Measurements from ENCODE around the gene TMEM184A.
A peak's percentile ranks its signal among the peaks of the same experiment; 100 is the strongest.

Gene TMEM184A

DNA sequence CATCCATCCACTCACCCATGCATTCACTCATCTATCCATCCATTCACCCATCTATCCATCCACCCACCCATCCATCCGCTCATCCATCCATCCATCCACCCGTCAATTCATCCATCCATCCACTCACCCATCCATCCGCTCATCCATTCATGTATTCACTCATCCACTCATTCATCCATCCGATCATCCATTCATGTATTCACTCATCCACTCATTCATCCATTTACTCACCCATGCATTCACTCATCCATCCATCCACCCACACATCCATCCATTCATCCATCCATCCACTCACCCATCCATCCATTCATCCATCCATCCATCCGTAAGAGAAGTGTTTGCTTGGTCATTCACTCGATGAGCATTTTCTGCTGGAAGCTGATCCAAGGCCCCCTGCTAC, 22.5 kb upstream of the TMEM184A start:
- H3K27me3 ChIP-seq (ENCODE audit: control insufficient read depth, insufficient read depth, low read length): no peaks in the 10 kb centered on the region; the same call in 1 of the 2 replicates
- peaks cover 2% of the 10 kb centered on the region; the same call in 1 of the 2 replicates for H3K9me3 ChIP-seq (ENCODE audit: control insufficient read depth, insufficient read depth, low read depth, low read length)
- H3K4me1 ChIP-seq (ENCODE audit: control insufficient read depth, insufficient read depth, low read length): peaks cover 25% of the 10 kb centered on the region
- no peak overlapping the region for H3K4me3 ChIP-seq (ENCODE audit: low read depth, low read length)
- no peaks in the 10 kb centered on the region for H3K36me3 ChIP-seq (ENCODE audit: control insufficient read depth, insufficient read depth, low read length)
- H3K9ac ChIP-seq (ENCODE audit: low read length): no peak overlapping the region
- H3K27ac ChIP-seq (ENCODE audit: low read depth, low read length): no peak overlapping the region

DNA sequence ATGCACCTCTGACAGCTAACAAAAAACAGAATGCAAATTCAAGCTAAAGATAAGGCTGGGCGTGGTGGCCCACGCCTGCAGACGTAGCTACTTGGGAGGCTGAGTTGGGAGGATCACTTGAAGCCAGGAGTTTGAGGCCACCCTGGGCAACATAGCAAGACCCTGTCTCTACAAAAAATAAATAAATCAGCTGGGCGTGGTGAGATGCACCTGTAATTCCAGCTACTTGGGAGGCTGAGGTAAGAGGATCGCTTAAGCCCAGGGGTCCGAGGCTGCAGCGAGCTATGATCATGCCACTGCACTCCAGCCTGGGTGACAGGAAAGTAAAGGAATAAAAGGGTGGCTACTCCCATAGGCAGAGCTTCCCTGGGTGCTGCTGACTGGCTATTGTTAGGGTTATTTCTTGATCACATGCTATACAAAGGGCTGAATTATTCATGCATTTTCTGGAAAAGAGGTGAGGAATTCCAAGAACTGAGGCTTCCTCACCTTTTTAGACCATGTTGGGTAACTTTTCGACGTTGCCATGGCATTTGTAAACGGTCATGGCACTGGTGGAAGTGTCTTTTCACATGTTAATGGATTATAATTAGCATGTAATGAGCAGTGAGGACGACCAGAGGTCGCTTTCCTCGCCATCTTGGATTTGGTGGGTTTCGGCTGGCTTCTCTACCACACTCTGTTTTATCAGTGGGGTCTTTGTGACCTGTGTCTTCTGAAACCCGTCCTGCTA, 20.7 kb upstream of the TMEM184A start:
- H3K27ac ChIP-seq (ENCODE audit: low read depth, low read length): peak overlapping the region; percentile 89
- peak overlapping the region; percentile 61 for H3K9ac ChIP-seq (ENCODE audit: low read length)
- peak overlapping the region; percentile 17; the same call in 1 of the 2 replicates for H3K4me3 ChIP-seq (ENCODE audit: low read depth, low read length)
- H3K27me3 ChIP-seq (ENCODE audit: control insufficient read depth, insufficient read depth, low read length): no peaks in the 10 kb centered on the region; the same call in 1 of the 2 replicates
- peaks cover 2% of the 10 kb centered on the region; the same call in 1 of the 2 replicates for H3K9me3 ChIP-seq (ENCODE audit: control insufficient read depth, insufficient read depth, low read depth, low read length)
- H3K4me1 ChIP-seq (ENCODE audit: control insufficient read depth, insufficient read depth, low read length): peaks cover 25% of the 10 kb centered on the region
- H3K36me3 ChIP-seq (ENCODE audit: control insufficient read depth, insufficient read depth, low read length): no peaks in the 10 kb centered on the region

- H3K27me3 ChIP-seq (ENCODE audit: control insufficient read depth, insufficient read depth, low read length): no peaks in the 10 kb centered on the region; the same call in 1 of the 2 replicates
- peaks cover 2% of the 10 kb centered on the region; the same call in 1 of the 2 replicates for H3K9me3 ChIP-seq (ENCODE audit: control insufficient read depth, insufficient read depth, low read depth, low read length)
- peaks cover 25% of the 10 kb centered on the region for H3K4me1 ChIP-seq (ENCODE audit: control insufficient read depth, insufficient read depth, low read length)
- no peaks in the 10 kb centered on the region for H3K36me3 ChIP-seq (ENCODE audit: control insufficient read depth, insufficient read depth, low read length)
- no peak overlapping the region for H3K4me3 ChIP-seq (ENCODE audit: low read depth, low read length)
- H3K9ac ChIP-seq (ENCODE audit: low read length): peak overlapping the region; percentile 61
- H3K27ac ChIP-seq (ENCODE audit: low read depth, low read length): peak overlapping the region; percentile 75
Observed at GRCh38 chr7:1575809-1576208, 19.8 kb upstream of the TMEM184A start.

DNA sequence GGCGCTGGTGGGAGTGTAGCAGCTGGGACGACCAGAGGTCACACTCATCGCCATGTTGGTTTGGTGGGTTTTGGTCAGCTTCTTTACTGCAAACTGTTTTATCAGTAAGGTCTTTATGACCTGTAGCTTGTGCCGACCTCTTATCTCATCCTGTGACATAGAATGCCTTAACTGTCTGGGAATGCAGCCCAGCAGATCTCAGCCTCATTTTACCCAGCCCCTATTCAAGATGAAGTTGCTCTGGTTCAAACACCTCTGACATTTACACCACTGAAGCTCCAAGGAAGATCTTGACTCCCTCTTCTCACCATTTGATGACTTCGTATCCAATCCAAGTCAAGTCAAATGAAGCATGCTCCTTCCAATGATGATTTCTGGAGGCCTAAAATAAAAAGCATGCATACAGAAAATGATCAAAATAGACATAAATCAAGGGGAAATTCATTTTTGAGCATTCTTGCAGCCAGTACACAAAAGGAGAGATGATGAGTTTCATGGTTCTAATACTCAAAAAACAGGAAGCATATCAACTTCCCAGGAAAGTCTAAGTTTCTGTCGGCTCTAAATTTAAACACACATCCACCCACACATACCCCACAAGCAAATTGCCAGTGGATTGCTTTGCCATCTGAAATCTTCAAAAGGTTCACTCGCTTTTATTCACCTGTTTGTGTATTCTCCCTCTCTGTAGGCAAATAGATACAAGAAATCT, 16.3 kb upstream of the TMEM184A start:
- H3K27me3 ChIP-seq (ENCODE audit: control insufficient read depth, insufficient read depth, low read length): no peaks in the 10 kb centered on the region
- no peak overlapping the region for H3K9ac ChIP-seq (ENCODE audit: low read length)
- H3K9me3 ChIP-seq (ENCODE audit: control insufficient read depth, insufficient read depth, low read depth, low read length): no peaks in the 10 kb centered on the region
- H3K4me3 ChIP-seq (ENCODE audit: low read depth, low read length): no peak overlapping the region
- H3K27ac ChIP-seq (ENCODE audit: low read depth, low read length): no peak overlapping the region
- no peaks in the 10 kb centered on the region for H3K36me3 ChIP-seq (ENCODE audit: control insufficient read depth, insufficient read depth, low read length)
- peaks cover 20% of the 10 kb centered on the region for H3K4me1 ChIP-seq (ENCODE audit: control insufficient read depth, insufficient read depth, low read length)

DNA sequence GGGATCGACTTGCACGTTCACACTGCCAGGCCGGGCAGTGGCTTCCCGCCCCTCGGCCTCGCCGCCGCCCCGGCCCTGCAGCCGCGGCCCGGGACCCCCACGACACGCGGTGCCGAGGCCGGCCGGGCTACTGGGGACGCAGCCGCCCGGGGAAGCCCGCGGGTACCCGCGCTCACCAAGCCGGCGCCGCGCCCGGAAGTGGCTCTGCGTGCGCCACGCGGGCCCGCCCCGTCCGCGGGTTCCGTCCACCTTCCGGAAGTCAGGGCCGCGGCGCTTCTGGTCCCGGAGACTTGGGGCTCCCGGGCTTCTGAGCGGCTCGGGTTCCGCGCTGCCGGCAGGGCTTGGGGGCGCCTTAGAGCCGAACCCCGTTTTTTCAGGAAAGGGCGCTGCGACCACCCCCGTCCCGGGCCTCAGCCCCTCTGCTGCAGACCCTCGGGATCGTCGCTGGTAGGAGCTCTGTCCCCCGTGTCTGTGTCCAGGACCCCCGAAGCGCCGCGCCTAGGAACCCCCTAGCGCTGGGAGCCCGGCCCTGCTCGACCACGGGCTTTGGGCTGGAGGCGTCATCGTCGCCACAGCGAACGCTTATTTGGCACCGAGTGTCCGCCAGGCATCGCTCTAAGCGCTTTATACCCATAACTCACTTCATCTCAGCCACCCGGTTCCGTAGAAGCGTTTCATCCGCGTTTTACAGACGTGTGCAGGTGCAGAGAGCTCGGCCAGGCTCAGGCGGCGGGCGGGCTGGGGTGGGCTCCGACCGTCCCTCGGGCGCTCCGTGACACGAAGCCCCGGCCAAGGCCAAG, 14.0 kb upstream of the TMEM184A start, which contains the start of gene PSMG3:
TSS of gene PSMG3 (minus strand) at position 200 of the 800 bp plus-strand sequence. CDS start 693 bp downstream, outside the sequence.
- peak within 1 kb of the TSS; percentile 61; the same call in 1 of the 2 replicates for H3K27ac ChIP-seq (ENCODE audit: low read depth, low read length)
- peak within 1 kb of the TSS; percentile 76 for H3K4me3 ChIP-seq (ENCODE audit: low read depth, low read length)
- H3K9me3 ChIP-seq (ENCODE audit: control insufficient read depth, insufficient read depth, low read depth, low read length): no peaks in the 10 kb centered on the region
- no peaks in the 10 kb centered on the region for H3K36me3 ChIP-seq (ENCODE audit: control insufficient read depth, insufficient read depth, low read length)
- H3K4me1 ChIP-seq (ENCODE audit: control insufficient read depth, insufficient read depth, low read length): peaks cover 20% of the 10 kb centered on the region
- H3K9ac ChIP-seq (ENCODE audit: low read length): peak within 1 kb of the TSS; percentile 87
- no peaks in the 10 kb centered on the region for H3K27me3 ChIP-seq (ENCODE audit: control insufficient read depth, insufficient read depth, low read length)

- Histone ChIP-seq H3K27me3 (ENCODE audit: control insufficient read depth, insufficient read depth, low read length) (no peaks in the 10 kb centered on the region), H3K36me3 (ENCODE audit: control insufficient read depth, insufficient read depth, low read length) (no peaks in the 10 kb centered on the region), H3K9me3 (ENCODE audit: control insufficient read depth, insufficient read depth, low read depth, low read length) (no peaks in the 10 kb centered on the region), H3K4me1 (ENCODE audit: control insufficient read depth, insufficient read depth, low read length) (peaks cover 22% of the 10 kb centered on the region), H3K27ac (ENCODE audit: low read depth, low read length) (no peak overlapping the region), H3K9ac (ENCODE audit: low read length) (peak overlapping the region; percentile 87), H3K4me3 (ENCODE audit: low read depth, low read length) (peak overlapping the region; percentile 76)
Observed at GRCh38 chr7:1569440-1569832, 13.4 kb upstream of the TMEM184A start.

DNA sequence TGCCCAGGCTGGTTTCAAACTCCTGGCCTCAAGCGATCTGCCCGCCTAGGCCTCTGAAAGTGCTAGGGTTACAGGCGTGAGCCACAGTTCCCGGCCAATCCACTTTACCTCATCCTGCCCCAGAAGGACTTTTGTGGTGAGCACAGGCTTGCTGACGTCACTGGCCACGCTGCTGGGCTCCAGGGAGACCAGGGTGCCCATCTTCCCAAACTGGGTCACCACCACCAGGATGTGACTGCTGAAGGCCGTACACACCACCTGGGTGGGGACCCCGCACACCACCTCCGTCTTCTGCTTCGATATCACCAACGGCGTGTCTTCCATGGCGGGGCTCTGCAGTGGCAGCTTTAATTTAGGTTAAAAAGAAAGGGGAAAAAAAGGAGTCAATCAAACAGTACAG, 13.0 kb upstream of the TMEM184A start:
- Histone ChIP-seq H3K27ac (ENCODE audit: low read depth, low read length) (no peak overlapping the region), H3K27me3 (ENCODE audit: control insufficient read depth, insufficient read depth, low read length) (no peaks in the 10 kb centered on the region), H3K9ac (ENCODE audit: low read length) (peak overlapping the region; percentile 87), H3K9me3 (ENCODE audit: control insufficient read depth, insufficient read depth, low read depth, low read length) (no peaks in the 10 kb centered on the region), H3K36me3 (ENCODE audit: control insufficient read depth, insufficient read depth, low read length) (no peaks in the 10 kb centered on the region), H3K4me3 (ENCODE audit: low read depth, low read length) (peak overlapping the region; percentile 76), H3K4me1 (ENCODE audit: control insufficient read depth, insufficient read depth, low read length) (peaks cover 22% of the 10 kb centered on the region)

- Histone ChIP-seq H3K9me3 (ENCODE audit: control insufficient read depth, insufficient read depth, low read depth, low read length) (no peaks in the 10 kb centered on the region), H3K9ac (ENCODE audit: low read length) (peak overlapping the region; percentile 84), H3K36me3 (ENCODE audit: control insufficient read depth, insufficient read depth, low read length) (no peaks in the 10 kb centered on the region), H3K4me1 (ENCODE audit: control insufficient read depth, insufficient read depth, low read length) (peaks cover 22% of the 10 kb centered on the region), H3K27ac (ENCODE audit: low read depth, low read length) (peak overlapping the region; percentile 86; the same call in 1 of the 2 replicates), H3K27me3 (ENCODE audit: control insufficient read depth, insufficient read depth, low read length) (no peaks in the 10 kb centered on the region), H3K4me3 (ENCODE audit: low read depth, low read length) (peak overlapping the region; percentile 28; the same call in 1 of the 2 replicates)
Observed at GRCh38 chr7:1567896-1568510, 12.0 kb upstream of the TMEM184A start.

DNA sequence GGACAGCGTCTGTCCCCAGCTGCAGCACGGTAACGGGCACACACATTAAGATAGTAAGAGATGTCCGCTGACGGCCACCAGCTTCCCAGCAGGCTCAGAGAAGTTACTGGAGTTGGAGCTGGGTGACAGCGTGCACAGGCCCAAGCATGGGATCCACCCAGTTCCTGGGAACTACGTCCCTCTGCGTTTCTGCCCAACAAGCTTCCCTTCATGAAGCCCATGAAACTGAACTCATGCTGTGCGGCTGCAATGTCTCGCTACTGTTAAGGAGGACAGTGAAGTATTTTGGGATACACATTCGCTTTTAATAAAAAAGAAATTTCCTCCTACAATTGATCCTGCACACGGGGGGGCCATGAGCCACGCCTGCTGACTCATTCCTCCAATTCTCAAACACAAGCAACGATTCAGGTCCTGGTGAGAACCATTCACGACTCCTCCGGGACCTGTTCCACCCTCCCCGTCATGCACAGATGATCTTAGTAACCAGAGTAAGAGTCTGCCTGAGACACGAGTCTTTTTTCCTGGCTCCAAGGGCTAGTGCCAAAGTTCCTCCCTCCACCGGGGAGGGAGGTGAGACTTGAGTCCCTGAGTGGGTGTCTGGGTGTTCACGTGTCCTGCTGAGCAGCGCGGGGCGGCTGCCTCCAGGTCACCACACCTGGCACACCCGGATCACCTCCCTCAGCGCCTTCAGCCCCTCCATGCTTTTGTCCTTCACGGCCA, 11.2 kb upstream of the TMEM184A start:
- peaks cover 22% of the 10 kb centered on the region for H3K4me1 ChIP-seq (ENCODE audit: control insufficient read depth, insufficient read depth, low read length)
- H3K36me3 ChIP-seq (ENCODE audit: control insufficient read depth, insufficient read depth, low read length): no peaks in the 10 kb centered on the region
- peak overlapping the region; percentile 86; the same call in 1 of the 2 replicates for H3K27ac ChIP-seq (ENCODE audit: low read depth, low read length)
- H3K27me3 ChIP-seq (ENCODE audit: control insufficient read depth, insufficient read depth, low read length): no peaks in the 10 kb centered on the region
- peak overlapping the region; percentile 84 for H3K9ac ChIP-seq (ENCODE audit: low read length)
- H3K9me3 ChIP-seq (ENCODE audit: control insufficient read depth, insufficient read depth, low read depth, low read length): no peaks in the 10 kb centered on the region
- H3K4me3 ChIP-seq (ENCODE audit: low read depth, low read length): peak overlapping the region; percentile 28; the same call in 1 of the 2 replicates

DNA sequence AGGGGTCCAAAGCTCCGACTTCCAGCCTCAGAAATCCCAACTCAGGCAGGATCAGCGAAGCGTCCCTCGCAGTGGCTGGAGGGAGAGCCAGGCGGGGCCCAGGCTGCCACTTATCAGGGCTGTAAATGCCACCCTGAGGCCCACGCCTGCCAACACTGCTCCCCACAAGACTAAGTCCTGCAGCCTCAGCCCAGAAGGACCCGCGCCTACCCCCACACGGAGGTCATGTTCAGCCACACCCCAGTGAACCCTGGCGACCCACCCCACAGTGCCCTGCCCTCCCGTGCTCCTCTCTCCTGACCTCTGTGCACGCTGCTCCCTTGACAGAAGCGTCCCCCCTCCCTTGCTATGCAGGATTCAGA, 10.7 kb upstream of the TMEM184A start:
- Histone ChIP-seq H3K9ac (ENCODE audit: low read length) (peak overlapping the region; percentile 84), H3K27me3 (ENCODE audit: control insufficient read depth, insufficient read depth, low read length) (no peaks in the 10 kb centered on the region), H3K27ac (ENCODE audit: low read depth, low read length) (peak overlapping the region; percentile 86; the same call in 1 of the 2 replicates), H3K4me1 (ENCODE audit: control insufficient read depth, insufficient read depth, low read length) (peaks cover 22% of the 10 kb centered on the region), H3K4me3 (ENCODE audit: low read depth, low read length) (peak overlapping the region; percentile 28; the same call in 1 of the 2 replicates), H3K36me3 (ENCODE audit: control insufficient read depth, insufficient read depth, low read length) (no peaks in the 10 kb centered on the region), H3K9me3 (ENCODE audit: control insufficient read depth, insufficient read depth, low read depth, low read length) (no peaks in the 10 kb centered on the region)

Measured in HUES6 (cell line).